ENCODE results near the gene CRABP2. TPM values are rescaled to one million over a fixed set of nuclear protein-coding genes. Genes with fewer than 3 reads are reported as not detected.

The CRABP2 gene
- total RNA-seq, 2 donors from 2014 or later = 0.99 to 3.6 TPM

- H3K4me1 ChIP-seq = peaks cover 48% of the 10 kb centered on the region
- intact Hi-C loops (cut with DNase I) = no loop called here
- H3K9me3 ChIP-seq = no peaks in the 10 kb centered on the region
- peak within 1 kb of the TSS; percentile 92 to 99 (median 98) for H3K27ac ChIP-seq
- DNase-seq (no peak), ATAC-seq (no peak)
- TF ChIP-seq POLR2A (IDR thresholded peaks at IDR 0.05) (peak in 1 of 3 donors; percentile 42), CTCF (IDR thresholded peaks at IDR 0.05) (no peak)
- 0% methylated on average over 17 of the region's 48 CpGs; no CpG with 5 or more reads in 1 of the 2 donors for WGBS, 2 donors
- H3K4me3 ChIP-seq = peak within 1 kb of the TSS; percentile 98
- no peaks in the 10 kb centered on the region for H3K36me3 ChIP-seq (replicated peaks in 1 of 2; ENCODE audit: insufficient read depth in 1 of 2, low read depth in 2 of 2)
- H3K27me3 ChIP-seq = no peaks in the 10 kb centered on the region
Measured at GRCh38 chr1:156751451-156751756, 46.0 kb upstream of the CRABP2 start, which contains the start of gene HDGF. TSS of gene HDGF (minus strand) at chr1:156751675. CDS start at chr1:156751429, 246 bp downstream.

- DNase-seq (peak; percentile 65 to 69 (median 68)), ATAC-seq (peak; percentile 39)
- H3K27me3 ChIP-seq = no peaks in the 10 kb centered on the region
- H3K4me3 ChIP-seq = peak overlapping the region; percentile 66 to 97
- no peaks in the 10 kb centered on the region for H3K36me3 ChIP-seq (replicated peaks in 1 of 2; ENCODE audit: insufficient read depth in 1 of 2, low read depth in 2 of 2)
- TF ChIP-seq CTCF (IDR thresholded peaks at IDR 0.05) (peak in 4 of 7 experiments; percentile 8 to 32 (median 20)), POLR2A (IDR thresholded peaks at IDR 0.05) (peak in 2 of 3 donors; percentile 21 to 32)
- WGBS, 2 donors = 0 to 1% methylated on average over 33 to 58 of the region's 64 CpGs
- H3K4me1 ChIP-seq = peaks cover 53% of the 10 kb centered on the region
- intact Hi-C loops (cut with DNase I) = no loop called here
- no peaks in the 10 kb centered on the region for H3K9me3 ChIP-seq
- H3K27ac ChIP-seq = peak overlapping the region; percentile 92 to 99 (median 98)
Measured at GRCh38 chr1:156750711-156751450, 45.5 kb upstream of the CRABP2 start.

- intact Hi-C loops (cut with DNase I) = no loop called here
- ATAC-seq = no peak
- Histone ChIP-seq H3K4me1 (peaks cover 60% of the 10 kb centered on the region), H3K9me3 (no peaks in the 10 kb centered on the region), H3K27ac (peak overlapping the region; percentile 92 to 99 (median 98)), H3K27me3 (no peaks in the 10 kb centered on the region), H3K4me3 (peak overlapping the region; percentile 66 to 97), H3K36me3 (replicated peaks in 1 of 2; ENCODE audit: insufficient read depth in 1 of 2, low read depth in 2 of 2) (no peaks in the 10 kb centered on the region)
- peak; percentile 57 to 67 (median 63) for DNase-seq
- peak in 1 of 3 donors; percentile 23 for TF ChIP-seq POLR2A (IDR thresholded peaks at IDR 0.05)
- TF ChIP-seq CTCF (IDR thresholded peaks at IDR 0.05) = no peak
- 0 to 2% methylated on average over 5 of the region's 5 CpGs for WGBS, 2 donors
Measured at GRCh38 chr1:156750191-156750672, 44.8 kb upstream of the CRABP2 start.

- DNase-seq (peak in 3 of 4 donors; percentile 32 to 41 (median 40)), ATAC-seq (no peak)
- intact Hi-C loops (cut with DNase I) = no loop called here
- H3K27ac ChIP-seq = peak overlapping the region; percentile 92 to 99 (median 98)
- TF ChIP-seq POLR2A (IDR thresholded peaks at IDR 0.05) = no peak
- peak in 3 of 7 experiments; percentile 4 to 10 (median 9) for TF ChIP-seq CTCF (IDR thresholded peaks at IDR 0.05)
- H3K9me3 ChIP-seq = no peaks in the 10 kb centered on the region
- H3K36me3 ChIP-seq (replicated peaks in 1 of 2; ENCODE audit: insufficient read depth in 1 of 2, low read depth in 2 of 2) = no peaks in the 10 kb centered on the region
- H3K4me1 ChIP-seq = peaks cover 63% of the 10 kb centered on the region
- H3K27me3 ChIP-seq = no peaks in the 10 kb centered on the region
- 13% methylated on average over 8 of the region's 8 CpGs for WGBS, 2 donors
- peak overlapping the region in 1 of 2 donors; percentile 66 for H3K4me3 ChIP-seq
Measured at GRCh38 chr1:156749419-156750118, 44.2 kb upstream of the CRABP2 start.

All from body of pancreas (tissue), 4 donors.